ENCODE results near the gene PPIP5K1. TPM values are rescaled to one million over a fixed set of nuclear protein-coding genes. Genes with fewer than 3 reads are reported as not detected.

PPIP5K1 gene
- total RNA-seq, 1 donor from 2014 or later: 71.0 TPM

GRCh38 chr15:43493703-43494472 lies 96.1 kb downstream of the PPIP5K1 start:
- POLR2A ChIA-PET: interaction anchor here (0.9 to 2.7 kb wide), 2 partner anchors 17 to 19 kb away, joined by 5 to 30 read pairs; no protein-coding TSS in a partner anchor
- H3K36me3 Mint-ChIP-seq (ENCODE audit: low read depth): peaks cover 30% of the 10 kb centered on the region
- H3K4me1 Mint-ChIP-seq: peaks cover 19% of the 10 kb centered on the region
- no peak for DNase-seq
- intact Hi-C loops (cut with micrococcal nuclease): loop anchor here (1.0 to 5.0 kb wide), 5 partner anchors 16 to 933 kb away; partner anchors contain the start of genes CTDSPL2, LCMT2, TUBGCP4 and ZSCAN29
- H3K27ac Mint-ChIP-seq: peak overlapping the region; percentile 95
- ATAC-seq (ENCODE audit: low read depth): no peak
- TF ChIP-seq CTCF (IDR thresholded peaks at IDR 0.05): no peak
- CTCF ChIA-PET: interaction anchor here (1.4 to 1.5 kb wide), 3 partner anchors 10 to 22 kb away, joined by 3 to 5 read pairs (median 4); no protein-coding TSS in a partner anchor
- no peaks in the 10 kb centered on the region for H3K9me3 Mint-ChIP-seq
- peak overlapping the region; percentile 98 for H3K4me3 Mint-ChIP-seq
- H3K27me3 Mint-ChIP-seq: no peaks in the 10 kb centered on the region

- no peak for TF ChIP-seq CTCF (IDR thresholded peaks at IDR 0.05)
- ATAC-seq (ENCODE audit: low read depth) (peak; percentile 99), DNase-seq (peak; percentile 87)
- intact Hi-C loops (cut with micrococcal nuclease): loop anchor here (1.0 to 5.0 kb wide), 5 partner anchors 17 to 934 kb away; partner anchors contain the start of genes CTDSPL2, LCMT2, TUBGCP4 and ZSCAN29
- H3K4me3 Mint-ChIP-seq: peak within 1 kb of the TSS; percentile 98
- peaks cover 39% of the 10 kb centered on the region for H3K36me3 Mint-ChIP-seq (ENCODE audit: low read depth)
- H3K27me3 Mint-ChIP-seq: no peaks in the 10 kb centered on the region
- ChIA-PET POLR2A (interaction anchor here (0.6 to 2.7 kb wide), 4 partner anchors 18 to 395 kb away, joined by 4 to 30 read pairs (median 6); no protein-coding TSS in a partner anchor), CTCF (interaction anchor here (0.7 to 1.5 kb wide), 4 partner anchors 9 to 27 kb away, joined by 3 to 5 read pairs (median 4); no protein-coding TSS in a partner anchor)
- peaks cover 19% of the 10 kb centered on the region for H3K4me1 Mint-ChIP-seq
- no peaks in the 10 kb centered on the region for H3K9me3 Mint-ChIP-seq
- H3K27ac Mint-ChIP-seq: peak within 1 kb of the TSS; percentile 95
Observed at GRCh38 chr15:43492673-43493601, 97.1 kb downstream of the PPIP5K1 start, which contains the start of gene TP53BP1. Gene TP53BP1 (minus strand): TSS chr15:43493156. CDS start chr15:43493043, 113 bp downstream.

- Mint-ChIP-seq H3K36me3 (ENCODE audit: low read depth) (peaks cover 42% of the 10 kb centered on the region), H3K27me3 (no peaks in the 10 kb centered on the region), H3K27ac (peak overlapping the region; percentile 95), H3K4me1 (peaks cover 19% of the 10 kb centered on the region), H3K4me3 (peak overlapping the region; percentile 98), H3K9me3 (no peaks in the 10 kb centered on the region)
- TF ChIP-seq CTCF (IDR thresholded peaks at IDR 0.05): no peak
- ChIA-PET CTCF (interaction anchor here (1.4 kb wide), 1 partner anchor 24 kb away, joined by 3 read pairs; no protein-coding TSS in a partner anchor), POLR2A (interaction anchor here (0.7 to 2.7 kb wide), 2 partner anchors 19 to 394 kb away, joined by 6 to 30 read pairs; no protein-coding TSS in a partner anchor)
- no peak for DNase-seq
- no peak for ATAC-seq (ENCODE audit: low read depth)
- intact Hi-C loops (cut with micrococcal nuclease): loop anchor here (5.0 kb wide), 4 partner anchors 120 to 935 kb away; partner anchors contain the start of genes CTDSPL2, LCMT2, TUBGCP4 and ZSCAN29
Observed at GRCh38 chr15:43492266-43492665, 97.7 kb downstream of the PPIP5K1 start.

- ChIA-PET CTCF (interaction anchor here (1.3 kb wide), 1 partner anchor 25 kb away, joined by 7 read pairs; no protein-coding TSS in a partner anchor), POLR2A (no interaction called here)
- Mint-ChIP-seq H3K9me3 (no peaks in the 10 kb centered on the region), H3K4me1 (peaks cover 21% of the 10 kb centered on the region), H3K27ac (no peak overlapping the region), H3K36me3 (ENCODE audit: low read depth) (peaks cover 54% of the 10 kb centered on the region), H3K4me3 (no peak overlapping the region), H3K27me3 (no peaks in the 10 kb centered on the region)
- no peak for TF ChIP-seq CTCF (IDR thresholded peaks at IDR 0.05)
- ATAC-seq (ENCODE audit: low read depth) (no peak), DNase-seq (no peak)
- intact Hi-C loops (cut with micrococcal nuclease): no loop called here
Observed at GRCh38 chr15:43489191-43489590, 100.8 kb downstream of the PPIP5K1 start.
